ENCODE measurements around the gene EFR3B. TPM values are rescaled to one million over a fixed set of nuclear protein-coding genes. Genes with fewer than 3 reads are reported as not detected.

EFR3B gene
- total and polyA plus RNA-seq, 2 of the 13 experiments (the other 11 are each of a cell fraction or from before 2014, with no cell fraction given), result 0.42 TPM

GRCh38 chr2:25042321-25043240 lies 705 bp downstream of the EFR3B start (continued):
- TF ChIP-seq, protein P1, sequence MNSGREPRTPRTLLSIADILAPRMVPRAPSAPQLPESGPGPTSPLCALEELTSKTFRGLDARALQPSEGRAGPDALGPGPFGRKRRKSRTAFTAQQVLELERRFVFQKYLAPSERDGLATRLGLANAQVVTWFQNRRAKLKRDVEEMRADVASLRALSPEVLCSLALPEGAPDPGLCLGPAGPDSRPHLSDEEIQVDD (CRISPR knock-in tag; IDR thresholded peaks at IDR 0.05; ENCODE audit: borderline replicate concordance), result no peak
- TF ChIP-seq CEBPG (CRISPR knock-in tag; IDR thresholded peaks at IDR 0.05) (no peak), ZNF614 (CRISPR knock-in tag; IDR thresholded peaks at IDR 0.05; ENCODE audit: borderline replicate concordance) (no peak), ZNF350 (CRISPR knock-in tag; IDR thresholded peaks at IDR 0.05; ENCODE audit: borderline replicate concordance, low read depth) (no peak), ZNF446 (CRISPR knock-in tag; IDR thresholded peaks at IDR 0.05) (peak; percentile 52; the same call in 1 of the 2 replicates), ZNF468 (CRISPR knock-in tag; IDR thresholded peaks at IDR 0.05) (0 out of 2 replicates have a peak, but pooled peaks have one; percentile 20), ZBTB3 (CRISPR knock-in tag; IDR thresholded peaks at IDR 0.05; ENCODE audit: borderline replicate concordance, low read depth) (no peak), NPAS2 (CRISPR knock-in tag; IDR thresholded peaks at IDR 0.05; ENCODE audit: borderline replicate concordance) (no peak), ZNF589 (CRISPR knock-in tag; conservative IDR thresholded peaks at IDR 0.05) (no peak), TEF (CRISPR knock-in tag; IDR thresholded peaks at IDR 0.05) (no peak), ZBTB49 (CRISPR knock-in tag; IDR thresholded peaks at IDR 0.05; ENCODE audit: borderline replicate concordance) (no peak), ZNF558 (CRISPR knock-in tag; IDR thresholded peaks at IDR 0.05; ENCODE audit: borderline replicate concordance) (no peak), EEA1 (CRISPR knock-in tag; IDR thresholded peaks at IDR 0.05; ENCODE audit: borderline replicate concordance) (no peak), SIN3A (IDR thresholded peaks at IDR 0.05; ENCODE audit: borderline replicate concordance, low read depth, low read length) (no peak), XBP1 (CRISPR knock-in tag; IDR thresholded peaks at IDR 0.05) (no peak)
- TF ChIP-seq, protein P2, sequence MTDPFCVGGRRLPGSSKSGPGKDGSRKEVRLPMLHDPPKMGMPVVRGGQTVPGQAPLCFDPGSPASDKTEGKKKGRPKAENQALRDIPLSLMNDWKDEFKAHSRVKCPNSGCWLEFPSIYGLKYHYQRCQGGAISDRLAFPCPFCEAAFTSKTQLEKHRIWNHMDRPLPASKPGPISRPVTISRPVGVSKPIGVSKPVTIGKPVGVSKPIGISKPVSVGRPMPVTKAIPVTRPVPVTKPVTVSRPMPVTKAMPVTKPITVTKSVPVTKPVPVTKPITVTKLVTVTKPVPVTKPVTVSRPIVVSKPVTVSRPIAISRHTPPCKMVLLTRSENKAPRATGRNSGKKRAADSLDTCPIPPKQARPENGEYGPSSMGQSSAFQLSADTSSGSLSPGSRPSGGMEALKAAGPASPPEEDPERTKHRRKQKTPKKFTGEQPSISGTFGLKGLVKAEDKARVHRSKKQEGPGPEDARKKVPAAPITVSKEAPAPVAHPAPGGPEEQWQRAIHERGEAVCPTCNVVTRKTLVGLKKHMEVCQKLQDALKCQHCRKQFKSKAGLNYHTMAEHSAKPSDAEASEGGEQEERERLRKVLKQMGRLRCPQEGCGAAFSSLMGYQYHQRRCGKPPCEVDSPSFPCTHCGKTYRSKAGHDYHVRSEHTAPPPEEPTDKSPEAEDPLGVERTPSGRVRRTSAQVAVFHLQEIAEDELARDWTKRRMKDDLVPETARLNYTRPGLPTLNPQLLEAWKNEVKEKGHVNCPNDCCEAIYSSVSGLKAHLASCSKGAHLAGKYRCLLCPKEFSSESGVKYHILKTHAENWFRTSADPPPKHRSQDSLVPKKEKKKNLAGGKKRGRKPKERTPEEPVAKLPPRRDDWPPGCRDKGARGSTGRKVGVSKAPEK (CRISPR knock-in tag; IDR thresholded peaks at IDR 0.05; ENCODE audit: borderline replicate concordance), result no peak
- TF ChIP-seq, protein P3, sequence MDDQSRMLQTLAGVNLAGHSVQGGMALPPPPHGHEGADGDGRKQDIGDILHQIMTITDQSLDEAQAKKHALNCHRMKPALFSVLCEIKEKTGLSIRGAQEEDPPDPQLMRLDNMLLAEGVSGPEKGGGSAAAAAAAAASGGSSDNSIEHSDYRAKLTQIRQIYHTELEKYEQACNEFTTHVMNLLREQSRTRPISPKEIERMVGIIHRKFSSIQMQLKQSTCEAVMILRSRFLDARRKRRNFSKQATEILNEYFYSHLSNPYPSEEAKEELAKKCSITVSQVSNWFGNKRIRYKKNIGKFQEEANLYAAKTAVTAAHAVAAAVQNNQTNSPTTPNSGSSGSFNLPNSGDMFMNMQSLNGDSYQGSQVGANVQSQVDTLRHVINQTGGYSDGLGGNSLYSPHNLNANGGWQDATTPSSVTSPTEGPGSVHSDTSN (CRISPR knock-in tag; IDR thresholded peaks at IDR 0.05; ENCODE audit: borderline replicate concordance), result no peak
- TF ChIP-seq, protein P4, sequence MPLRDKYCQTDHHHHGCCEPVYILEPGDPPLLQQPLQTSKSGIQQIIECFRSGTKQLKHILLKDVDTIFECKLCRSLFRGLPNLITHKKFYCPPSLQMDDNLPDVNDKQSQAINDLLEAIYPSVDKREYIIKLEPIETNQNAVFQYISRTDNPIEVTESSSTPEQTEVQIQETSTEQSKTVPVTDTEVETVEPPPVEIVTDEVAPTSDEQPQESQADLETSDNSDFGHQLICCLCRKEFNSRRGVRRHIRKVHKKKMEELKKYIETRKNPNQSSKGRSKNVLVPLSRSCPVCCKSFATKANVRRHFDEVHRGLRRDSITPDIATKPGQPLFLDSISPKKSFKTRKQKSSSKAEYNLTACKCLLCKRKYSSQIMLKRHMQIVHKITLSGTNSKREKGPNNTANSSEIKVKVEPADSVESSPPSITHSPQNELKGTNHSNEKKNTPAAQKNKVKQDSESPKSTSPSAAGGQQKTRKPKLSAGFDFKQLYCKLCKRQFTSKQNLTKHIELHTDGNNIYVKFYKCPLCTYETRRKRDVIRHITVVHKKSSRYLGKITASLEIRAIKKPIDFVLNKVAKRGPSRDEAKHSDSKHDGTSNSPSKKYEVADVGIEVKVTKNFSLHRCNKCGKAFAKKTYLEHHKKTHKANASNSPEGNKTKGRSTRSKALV (CRISPR knock-in tag; IDR thresholded peaks at IDR 0.05), result peak; percentile 23; the same call in 1 of the 2 replicates
